WTC11 (cell line): Measurements from ENCODE around the gene TAC4. TPM values are rescaled to one million over a fixed set of nuclear protein-coding genes. Genes with fewer than 3 reads are reported as not detected.

ENCODE experiments used
- ATAC-seq: fragments of 200-7000 bp; cut with Tn5 transposase; 2 replicates; pipeline ENCODE4 v1.10.0; 2021; ENCODE audit warnings: mild to moderate bottlenecking, moderate library complexity
- CTCF ChIA-PET: fragments of 300-600 bp; sonication (Branson Sonifier 250); formaldehyde crosslinking; loops from one replicate; lab custom pipeline; 2021; ENCODE audit warnings: antibody characterized with exemption; lab: Charles Lee
- POLR2A ChIA-PET: fragments of 350-600 bp; sonication (Branson Sonifier 250); formaldehyde crosslinking; loops from one replicate; lab custom pipeline; 2021; ENCODE audit warnings: antibody characterized with exemption; lab: Charles Lee
- DNase-seq: peaks from one replicate; pipeline ENCODE4 v3.0.0; 2021; ENCODE audit warnings: low spot score
- H3K27ac Mint-ChIP-seq: 2 replicates; pipeline ENCODE4 v1.8.0; 2021; ENCODE audit warnings: mixed read lengths
- H3K27me3 Mint-ChIP-seq: 2 replicates; pipeline ENCODE4 v1.8.0; 2021; ENCODE audit warnings: low read depth, mild to moderate bottlenecking, moderate library complexity, mixed read lengths
- H3K36me3 Mint-ChIP-seq: 2 replicates; pipeline ENCODE4 v1.8.0; 2021; ENCODE audit warnings: mixed read lengths
- H3K4me1 Mint-ChIP-seq: 2 replicates; pipeline ENCODE4 v1.8.0; 2022; ENCODE audit warnings: mixed read lengths
- H3K4me3 Mint-ChIP-seq: 2 replicates; pipeline ENCODE4 v1.8.0; 2021; ENCODE audit warnings: mild to moderate bottlenecking, moderate library complexity, mixed read lengths
- H3K9me3 Mint-ChIP-seq: 2 replicates; pipeline ENCODE4 v1.8.0; 2021; ENCODE audit warnings: mixed read lengths
- AR ChIP-seq: fragments of 250-450 bp; sonication (Bioruptor Pico); IDR thresholded peaks from 2 replicates; pipeline ENCODE4 v1.9.0; 2021; ENCODE audit warnings: mild to moderate bottlenecking
- ARID4B ChIP-seq: sonication (generic); formaldehyde crosslinking; IDR thresholded peaks from 2 replicates; pipeline ENCODE4 v1.8.0; 2023; ENCODE audit warnings: missing genetic modification reagents, mild to moderate bottlenecking, borderline replicate concordance
- CREM ChIP-seq: sonication (generic); formaldehyde crosslinking; IDR thresholded peaks from 2 replicates; pipeline ENCODE4 v1.8.1; 2022; ENCODE audit warnings: mild to moderate bottlenecking, missing genetic modification reagents, moderate library complexity
- ELF4 ChIP-seq: sonication (generic); formaldehyde crosslinking; IDR thresholded peaks from 2 replicates; pipeline ENCODE4 v1.8.1; 2022; ENCODE audit warnings: low read depth, mild to moderate bottlenecking, moderate library complexity, missing genetic modification reagents
- FOXK1 ChIP-seq: sonication (generic); formaldehyde crosslinking; IDR thresholded peaks from 2 replicates; pipeline ENCODE4 v1.8.0; 2022; ENCODE audit warnings: mild to moderate bottlenecking, moderate library complexity, missing genetic modification reagents
- NR1H2 ChIP-seq: sonication (generic); formaldehyde crosslinking; IDR thresholded peaks from 2 replicates; pipeline ENCODE4 v1.9.0; 2021; ENCODE audit warnings: mild to moderate bottlenecking, moderate library complexity, missing genetic modification reagents
- SOX15 ChIP-seq: fragments of 250-450 bp; sonication (Bioruptor Pico); IDR thresholded peaks from 2 replicates; pipeline ENCODE4 v1.9.0; 2021; ENCODE audit warnings: mild to moderate bottlenecking
- SP1 ChIP-seq: sonication (generic); formaldehyde crosslinking; conservative IDR thresholded peaks from 2 replicates; pipeline ENCODE4 v1.8.1; 2022; ENCODE audit warnings: missing genetic modification reagents
- ZBTB21 ChIP-seq: sonication (generic); formaldehyde crosslinking; IDR thresholded peaks from 2 replicates; pipeline ENCODE4 v1.8.1; 2023; ENCODE audit warnings: mild to moderate bottlenecking, missing genetic modification reagents, borderline replicate concordance
- ZNF263 ChIP-seq: sonication (generic); formaldehyde crosslinking; IDR thresholded peaks from 2 replicates; pipeline ENCODE4 v1.8.1; 2022; ENCODE audit warnings: low read depth, mild to moderate bottlenecking, moderate library complexity, missing genetic modification reagents
- ZNF532 ChIP-seq: fragments of 250-450 bp; sonication (Bioruptor Pico); IDR thresholded peaks from 2 replicates; pipeline ENCODE4 v1.9.0; 2021; ENCODE audit warnings: mild to moderate bottlenecking, borderline replicate concordance
- total RNA-seq: library from RNA; stranded (reverse); gene quantifications from 3 replicates; pipeline ENCODE4 v1.2.3, GENCODE V29; 2021

Gene TAC4
- total RNA-seq, 1 experiment from 2014 or later, result not detected

- no peak for TF ChIP-seq ZNF532 (CRISPR knock-in tag)
- TF ChIP-seq ZBTB21 (CRISPR knock-in tag), result no peak
- TF ChIP-seq NR1H2, result no peak
- TF ChIP-seq SOX15 (CRISPR knock-in tag), result no peak
- no peak for TF ChIP-seq AR (CRISPR knock-in tag)
- no peak for TF ChIP-seq ELF4 (CRISPR knock-in tag)
- no peak for TF ChIP-seq CREM (CRISPR knock-in tag)
- TF ChIP-seq, all 79 proteins: peak for 0
These were observed 54.6 kb downstream of the TAC4 start (continued) for GRCh38 chr17:49793309-49793708.

GRCh38 chr17:49789243-49789578 is 58.7 kb downstream of the TAC4 start:
- ChIA-PET CTCF (interaction anchor here (2.1 kb wide), 1 partner anchor 233 kb away, joined by 9 read pairs; no protein-coding TSS in a partner anchor), POLR2A (interaction anchor here (2.6 kb wide), 1 partner anchor 25 kb away, joined by 12 read pairs; the partner anchor contains the start of gene FAM117A)
- no peaks in the 10 kb centered on the region for H3K9me3 Mint-ChIP-seq
- peak overlapping the region; percentile 80 for H3K4me3 Mint-ChIP-seq
- peaks cover 36% of the 10 kb centered on the region for H3K36me3 Mint-ChIP-seq
- H3K4me1 Mint-ChIP-seq, result peaks cover 25% of the 10 kb centered on the region
- TF ChIP-seq SP1 (CRISPR knock-in tag) (peak; percentile 86), CREM (CRISPR knock-in tag) (0 out of 2 replicates have a peak, but pooled peaks have one; percentile 13), ARID4B (no peak), FOXK1 (CRISPR knock-in tag) (peak; percentile 77; the same call in 1 of the 2 replicates), ZNF263 (CRISPR knock-in tag) (no peak)
- peak overlapping the region; percentile 71 for H3K27ac Mint-ChIP-seq
- no peak for ATAC-seq
- H3K27me3 Mint-ChIP-seq, result peaks cover 15% of the 10 kb centered on the region
- DNase-seq, result no peak
